ENCODE results near the gene HIVEP3.

- no peak for TF ChIP-seq CTCF (IDR thresholded peaks at IDR 0.05; ENCODE audit: insufficient read depth, low read depth, low read length)
- TF ChIP-seq EZH2 (IDR thresholded peaks at IDR 0.05; ENCODE audit: insufficient read depth, low read length), result no peak
Observed at GRCh38 chr1:41590331-41590730, 328.4 kb downstream of the HIVEP3 start.

Measured in astrocyte (in vitro differentiated cells and primary cell).